Body of pancreas (tissue), 4 donors: ENCODE data around the gene TPM1. TPM values are rescaled to one million over a fixed set of nuclear protein-coding genes. Genes with fewer than 3 reads are reported as not detected.

Experiments
- ATAC-seq: fragments of 150-250 bp; one replicate; pipeline ENCODE4 v1.9.1; 2016
- DNase-seq, 4 donors: peaks; one replicate each; pipeline ENCODE4 v3.0.0-alpha.2; 2019
- H3K27ac ChIP-seq, 4 donors: fragments of 200-600 bp; sonication (generic); 1 replicate in 3 of 4; 2 replicates in 1 of 4; pipeline versions ENCODE4 v1.5.1 to v1.6.1; 2016 to 2019; ENCODE audit warnings: mild to moderate bottlenecking in 1 of 4, mixed read lengths in 1 of 4, moderate library complexity in 1 of 4
- H3K27me3 ChIP-seq, 2 donors: fragments of 200-600 bp; sonication (generic); one replicate each; pipeline ENCODE4 v1.6.0; 2016; ENCODE audit warnings: mild to moderate bottlenecking in 1 of 2
- H3K36me3 ChIP-seq, 2 donors: fragments of 200-600 bp; sonication (generic); replicated peaks in 1 of 2; 2 replicates each; pipeline ENCODE4 v1.5.1; 2016; ENCODE audit warnings: low read depth in 2 of 2; ENCODE audit not compliant: insufficient read depth in 1 of 2
- H3K4me1 ChIP-seq: fragments of 200-600 bp; sonication (generic); one replicate; pipeline ENCODE4 v1.6.0; 2016
- H3K4me3 ChIP-seq, 2 donors: fragments of 200-600 bp; sonication (generic); 1 replicate in 1 of 2; 2 replicates in 1 of 2; pipeline ENCODE4 v1.5.1; 2016 to 2019
- H3K9me3 ChIP-seq, 3 donors: fragments of 200-600 bp; sonication (generic); 1 replicate in 2 of 3; 2 replicates in 1 of 3; pipeline ENCODE4 v1.5.1; 2016
- CTCF ChIP-seq, 7 experiments: fragments of 450-650 bp in 4 of 7; fragments of 200-600 bp in 3 of 7; sonication (generic) in 3 of 7; IDR thresholded peaks; one replicate each; pipeline ENCODE4 v1.5.1; 2016 to 2019; ENCODE audit warnings: antibody characterized with exemption in 7 of 7
- POLR2A ChIP-seq, 3 donors: fragments of 450-650 bp; IDR thresholded peaks; one replicate each; pipeline ENCODE4 v1.6.1; 2016; ENCODE audit warnings: antibody characterized with exemption in 3 of 3, mild to moderate bottlenecking in 2 of 3
- WGBS, 2 donors: methylation state at CpG; one replicate each; pipeline ENCODE4 v1.1.5; 2017; 5-methylcytosine and 5-hydroxymethylcytosine counted together
- intact Hi-C: fragments of 100-400 bp; cut with DNase I; formaldehyde crosslinking; loops from one replicate; pipeline ENCODE4 v1.15.1; 2023
- total RNA-seq, 2 donors: library from RNA; depleted of rRNA; stranded (reverse); fragments of >200 nt; gene quantifications; one replicate each; pipeline ENCODE4 v1.1.0, GENCODE V29; 2016

The TPM1 gene
- total RNA-seq, 2 donors from 2014 or later = 417 to 435 TPM

GRCh38 chr15:63043335-63044076 lies 959 bp downstream of the TPM1 start:
- Histone ChIP-seq H3K4me3 (peak overlapping the region; percentile 37 to 73), H3K27ac (peak overlapping the region; percentile 69 to 93 (median 90)), H3K9me3 (no peaks in the 10 kb centered on the region), H3K36me3 (no peaks in the 10 kb centered on the region), H3K27me3 (no peaks in the 10 kb centered on the region), H3K4me1 (peaks cover 70% of the 10 kb centered on the region)
- intact Hi-C loops = no loop called here
- WGBS, 2 donors = 1% methylated on average over 13 to 30 of the region's 54 CpGs
- DNase-seq (peak in 2 of 4 donors; percentile 41), ATAC-seq (no peak)
- TF ChIP-seq POLR2A (IDR thresholded peaks at IDR 0.05) (peak in 1 of 3 donors; percentile 22), CTCF (IDR thresholded peaks at IDR 0.05) (no peak)

- DNase-seq (no peak), ATAC-seq (no peak)
- H3K27me3 ChIP-seq = no peaks in the 10 kb centered on the region
- peaks cover 70% of the 10 kb centered on the region for H3K4me1 ChIP-seq
- no peaks in the 10 kb centered on the region for H3K9me3 ChIP-seq
- peak overlapping the region in 3 of 4 donors; percentile 89 to 93 (median 92) for H3K27ac ChIP-seq
- TF ChIP-seq POLR2A (IDR thresholded peaks at IDR 0.05) (no peak), CTCF (IDR thresholded peaks at IDR 0.05) (no peak)
- 22 to 40% methylated on average over 7 of the region's 7 CpGs for WGBS, 2 donors
- peak overlapping the region; percentile 37 to 73 for H3K4me3 ChIP-seq
- intact Hi-C loops = no loop called here
- H3K36me3 ChIP-seq = no peaks in the 10 kb centered on the region
Observed at GRCh38 chr15:63044077-63044644, 1.6 kb downstream of the TPM1 start.

- H3K27ac ChIP-seq = peak overlapping the region in 3 of 4 donors; percentile 89 to 93 (median 92)
- WGBS, 2 donors = 32 to 53% methylated on average over 6 of the region's 6 CpGs
- peak in 1 of 4 donors; percentile 25 for DNase-seq
- TF ChIP-seq POLR2A (IDR thresholded peaks at IDR 0.05) = peak in 2 of 3 donors; percentile 30 to 51
- TF ChIP-seq CTCF (IDR thresholded peaks at IDR 0.05) = no peak
- H3K27me3 ChIP-seq = no peaks in the 10 kb centered on the region
- H3K36me3 ChIP-seq = no peaks in the 10 kb centered on the region
- intact Hi-C loops = no loop called here
- H3K4me1 ChIP-seq = peaks cover 77% of the 10 kb centered on the region
- ATAC-seq = no peak
- H3K9me3 ChIP-seq = no peaks in the 10 kb centered on the region
- peak overlapping the region in 1 of 2 donors; percentile 73 for H3K4me3 ChIP-seq
Observed at GRCh38 chr15:63044645-63045464, 2.3 kb downstream of the TPM1 start.

GRCh38 chr15:63045465-63045840 lies 2.9 kb downstream of the TPM1 start:
- Histone ChIP-seq H3K27me3 (no peaks in the 10 kb centered on the region), H3K36me3 (no peaks in the 10 kb centered on the region), H3K4me1 (peaks cover 77% of the 10 kb centered on the region), H3K27ac (peak overlapping the region in 3 of 4 donors; percentile 89 to 93 (median 92)), H3K9me3 (no peaks in the 10 kb centered on the region), H3K4me3 (no peak overlapping the region)
- intact Hi-C loops = no loop called here
- no peak for DNase-seq
- no peak for ATAC-seq
- 32 to 36% methylated on average over 3 of the region's 3 CpGs for WGBS, 2 donors
- TF ChIP-seq POLR2A (IDR thresholded peaks at IDR 0.05) (no peak), CTCF (IDR thresholded peaks at IDR 0.05) (no peak)
